Vagina (tissue), 2 donors: Measurements from ENCODE around the gene HMMR.

Experiments
- CTCF ChIP-seq, 3 experiments: fragments of 450-650 bp in 2 of 3; fragments of 200-600 bp in 1 of 3; sonication (generic) in 1 of 3; IDR thresholded peaks; one replicate each; pipeline ENCODE4 v1.5.1; 2017 to 2019; ENCODE audit warnings: antibody characterized with exemption in 3 of 3, mild to moderate bottlenecking in 2 of 3, moderate library complexity in 2 of 3
- POLR2A ChIP-seq, 2 donors: fragments of 450-650 bp; IDR thresholded peaks; one replicate each; pipeline ENCODE4 v1.6.1; 2017; ENCODE audit warnings: antibody characterized with exemption in 2 of 2, mild to moderate bottlenecking in 2 of 2, moderate library complexity in 2 of 2
- POLR2AphosphoS5 ChIP-seq, 2 donors: sonication (generic); formaldehyde crosslinking; IDR thresholded peaks; one replicate each; pipeline ENCODE4 v1.9.0; 2017; ENCODE audit warnings: antibody characterized with exemption in 2 of 2, mild to moderate bottlenecking in 2 of 2, low read depth in 1 of 2; ENCODE audit not compliant: insufficient read depth in 1 of 2

- TF ChIP-seq CTCF (IDR thresholded peaks at IDR 0.05) (no peak), POLR2A (IDR thresholded peaks at IDR 0.05) (no peak), POLR2AphosphoS5 (IDR thresholded peaks at IDR 0.05; ENCODE audit: insufficient read depth in 1 of 2, low read depth in 1 of 2) (no peak)
Measured at GRCh38 chr5:163489055-163489744, 28.8 kb downstream of the HMMR start.
